GM06990 (cell line): ENCODE data around the gene ZNF57.
"Not testable (repeated sequence)": the region's sequence is repeated elsewhere in the genome, so short reads cannot be mapped to it uniquely, and the experiment has no call there.

Experiments
- DNase-seq: peaks from one replicate; pipeline ENCODE4 v3.0.0-alpha.2; 2011; ENCODE audit not compliant: insufficient read length; ENCODE audit errors: extremely low read depth
- H3K27me3 ChIP-seq: replicated peaks from 2 replicates; pipeline ENCODE4 v1.6.0; 2011; ENCODE audit warnings: low read length; ENCODE audit not compliant: control insufficient read depth, insufficient read depth
- H3K36me3 ChIP-seq: 2 replicates; pipeline ENCODE4 v1.5.1; 2011; ENCODE audit warnings: low read length; ENCODE audit not compliant: control insufficient read depth, insufficient read depth
- H3K4me3 ChIP-seq: replicated peaks from 2 replicates; pipeline ENCODE4 v1.5.1; 2011; ENCODE audit warnings: low read depth, mild to moderate bottlenecking, control low read depth, low read length
- CTCF ChIP-seq: IDR thresholded peaks from 2 replicates; pipeline ENCODE4 v1.5.1; 2011; ENCODE audit warnings: low read length, control low read depth, mild to moderate bottlenecking, inconsistent platforms; ENCODE audit not compliant: insufficient read depth, poor library complexity, severe bottlenecking

ZNF57 gene

GRCh38 chr19:2869618-2870017, 31.1 kb upstream of the ZNF57 start:
- TF ChIP-seq CTCF = no peak
- no peak overlapping the region for H3K4me3 ChIP-seq
- no peaks in the 10 kb centered on the region for H3K36me3 ChIP-seq
- no peak for DNase-seq
- no peaks in the 10 kb centered on the region for H3K27me3 ChIP-seq

GRCh38 chr19:2872175-2872574, 28.6 kb upstream of the ZNF57 start:
- H3K4me3 ChIP-seq, DNase-seq, H3K36me3 ChIP-seq, H3K27me3 ChIP-seq: not testable (repeated sequence)
- TF ChIP-seq CTCF = peak; percentile 18

GRCh38 chr19:2877398-2878331, 23.1 kb upstream of the ZNF57 start:
- Histone ChIP-seq H3K36me3 (no peaks in the 10 kb centered on the region), H3K27me3 (no peaks in the 10 kb centered on the region), H3K4me3 (no peak overlapping the region)
- DNase-seq = no peak
- no peak for TF ChIP-seq CTCF

GRCh38 chr19:2883686-2884439, 16.9 kb upstream of the ZNF57 start:
- no peak for TF ChIP-seq CTCF
- no peaks in the 10 kb centered on the region for H3K36me3 ChIP-seq
- H3K4me3 ChIP-seq = no peak overlapping the region
- no peak for DNase-seq
- H3K27me3 ChIP-seq = no peaks in the 10 kb centered on the region

GRCh38 chr19:2885736-2886135, 15.0 kb upstream of the ZNF57 start:
- no peak for DNase-seq
- H3K4me3 ChIP-seq = no peak overlapping the region
- H3K36me3 ChIP-seq = no peaks in the 10 kb centered on the region
- H3K27me3 ChIP-seq = no peaks in the 10 kb centered on the region
- TF ChIP-seq CTCF = no peak
